GM10847 (cell line): ENCODE results near the gene ARHGAP15.

Experiments used
- POLR2A ChIP-seq: IDR thresholded peaks from 2 replicates; pipeline ENCODE4 v1.6.1; 2011; ENCODE audit not compliant: insufficient read length; ENCODE audit errors: extremely low read depth

ARHGAP15 gene

DNA sequence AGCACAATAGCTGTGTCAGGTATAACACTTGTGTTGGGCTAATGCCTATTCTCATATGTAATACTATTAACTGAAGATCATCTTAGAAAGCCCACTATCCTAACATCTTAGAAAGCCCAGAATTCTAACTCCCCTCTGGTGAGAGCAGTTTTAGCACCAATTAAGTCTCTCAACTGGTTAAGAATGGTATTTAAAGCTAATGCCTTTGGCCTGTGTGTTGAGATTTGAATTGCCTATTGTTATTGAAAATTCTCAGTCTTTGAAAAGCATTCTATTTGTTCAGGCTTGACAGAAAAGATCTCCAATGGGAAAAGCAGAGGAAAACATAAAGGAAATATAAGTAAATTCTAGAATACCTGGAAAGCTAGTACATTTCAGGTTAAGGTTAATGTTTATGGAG is 352.5 kb downstream of the ARHGAP15 start:
- TF ChIP-seq POLR2A: no peak

DNA sequence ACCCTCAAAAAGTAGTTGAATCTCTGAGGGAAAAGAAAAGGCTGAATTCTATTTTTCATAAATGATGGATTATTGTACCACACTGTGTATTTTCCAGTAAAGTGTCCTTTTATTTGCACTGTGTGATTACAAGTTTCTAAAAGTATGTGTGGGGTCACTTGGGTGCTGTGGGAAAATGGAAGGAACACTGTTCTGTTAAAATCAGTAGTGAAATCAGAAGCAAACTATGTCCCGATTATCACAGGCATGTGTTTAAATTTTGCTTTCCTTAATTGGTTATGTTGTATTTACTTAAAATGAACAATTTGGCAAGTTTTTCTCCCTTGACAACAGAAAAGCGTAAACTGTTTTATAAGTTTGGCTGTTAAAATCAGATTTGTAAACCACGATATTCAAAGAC is 353.1 kb downstream of the ARHGAP15 start:
- no peak for TF ChIP-seq POLR2A

DNA sequence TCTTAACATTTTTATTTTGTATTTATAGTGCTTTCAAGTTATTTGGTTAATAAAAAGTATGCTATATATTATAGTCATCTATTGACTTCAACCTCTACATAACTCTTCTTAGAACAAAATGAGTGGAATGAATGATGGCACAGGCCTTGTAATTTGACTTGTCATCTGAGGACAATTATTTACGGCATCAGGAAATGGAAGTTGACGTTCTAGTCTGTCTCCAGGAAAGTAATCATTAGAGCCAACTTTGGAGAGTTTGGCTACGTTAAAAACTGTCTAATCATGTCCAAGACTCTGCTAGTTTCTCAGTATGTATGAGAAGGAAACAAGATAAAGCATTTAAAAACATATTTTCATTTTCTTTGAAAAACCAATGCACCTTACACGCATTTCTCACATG is 353.6 kb downstream of the ARHGAP15 start:
- TF ChIP-seq POLR2A: no peak

DNA sequence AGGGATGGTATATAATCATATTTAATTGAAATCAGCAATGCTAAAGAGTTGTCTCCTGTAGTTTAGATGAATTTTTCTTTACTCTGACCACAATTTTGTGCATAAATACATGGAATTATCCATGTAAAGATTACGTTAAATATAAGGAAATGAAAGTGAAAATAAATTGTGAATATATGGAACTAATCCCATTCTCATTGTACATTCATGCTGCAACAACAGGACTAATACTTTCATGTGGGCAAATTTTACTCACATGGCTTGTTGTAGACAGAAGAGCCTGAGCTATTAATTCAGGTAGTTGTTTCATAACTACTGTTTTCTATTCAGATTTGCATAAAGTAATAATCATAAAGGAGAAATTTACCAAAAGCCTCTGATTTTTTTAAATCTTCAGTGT is 357.8 kb downstream of the ARHGAP15 start:
- TF ChIP-seq POLR2A: no peak

- no peak for TF ChIP-seq POLR2A
These were observed 359.9 kb downstream of the ARHGAP15 start for GRCh38 chr2:143489145-143489544.

- TF ChIP-seq POLR2A: no peak
These were observed 361.9 kb downstream of the ARHGAP15 start for GRCh38 chr2:143491131-143491530.

GRCh38 chr2:143493339-143493738 is 364.1 kb downstream of the ARHGAP15 start:
- no peak for TF ChIP-seq POLR2A

- no peak for TF ChIP-seq POLR2A
These were observed 368.5 kb downstream of the ARHGAP15 start for GRCh38 chr2:143497726-143498125.

DNA sequence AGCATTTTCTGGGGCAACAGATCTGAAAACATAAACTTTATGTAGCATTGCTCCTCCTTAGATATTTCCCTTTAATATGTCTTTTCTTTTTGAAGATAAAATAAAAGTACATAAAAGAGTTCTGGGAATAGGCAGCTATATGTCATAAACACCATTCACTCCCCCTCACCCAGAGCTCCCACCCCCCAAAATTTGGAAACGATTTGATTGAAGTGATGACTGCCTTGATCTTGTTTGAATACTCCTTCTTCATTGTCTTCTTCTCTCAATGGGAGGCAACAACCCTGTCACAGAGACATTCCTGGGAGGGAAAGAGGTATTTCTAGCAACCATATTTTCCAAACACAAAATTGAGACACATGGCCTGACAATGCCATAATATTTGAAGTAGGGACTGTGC is 369.3 kb downstream of the ARHGAP15 start:
- TF ChIP-seq POLR2A: no peak

- TF ChIP-seq POLR2A: no peak
These were observed 369.8 kb downstream of the ARHGAP15 start for GRCh38 chr2:143499061-143499460.

- TF ChIP-seq POLR2A: no peak
These were observed 372.0 kb downstream of the ARHGAP15 start for GRCh38 chr2:143501106-143501676.

- no peak for TF ChIP-seq POLR2A
These were observed 374.1 kb downstream of the ARHGAP15 start for GRCh38 chr2:143503280-143503679.

DNA sequence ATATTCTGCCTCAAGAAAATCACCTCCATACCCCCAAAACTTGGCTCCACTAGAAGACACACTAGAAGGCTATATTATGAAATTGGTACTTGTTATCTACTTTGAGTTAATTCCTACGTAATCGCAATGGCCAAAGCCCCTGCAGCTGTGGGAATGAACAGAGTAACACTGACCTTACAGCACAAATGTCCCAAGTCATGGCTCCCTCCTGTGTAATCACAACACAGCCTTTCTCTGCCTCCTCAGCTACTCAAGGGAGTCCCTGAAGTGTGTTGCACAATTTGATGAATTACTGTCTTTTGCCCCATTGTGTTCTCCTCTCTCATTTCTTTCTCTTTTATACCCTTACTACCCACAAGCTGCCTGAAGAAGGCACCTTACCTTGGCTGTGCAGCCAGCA is 375.2 kb downstream of the ARHGAP15 start:
- no peak for TF ChIP-seq POLR2A

GRCh38 chr2:143505542-143505941 is 376.3 kb downstream of the ARHGAP15 start:
- TF ChIP-seq POLR2A: no peak

DNA sequence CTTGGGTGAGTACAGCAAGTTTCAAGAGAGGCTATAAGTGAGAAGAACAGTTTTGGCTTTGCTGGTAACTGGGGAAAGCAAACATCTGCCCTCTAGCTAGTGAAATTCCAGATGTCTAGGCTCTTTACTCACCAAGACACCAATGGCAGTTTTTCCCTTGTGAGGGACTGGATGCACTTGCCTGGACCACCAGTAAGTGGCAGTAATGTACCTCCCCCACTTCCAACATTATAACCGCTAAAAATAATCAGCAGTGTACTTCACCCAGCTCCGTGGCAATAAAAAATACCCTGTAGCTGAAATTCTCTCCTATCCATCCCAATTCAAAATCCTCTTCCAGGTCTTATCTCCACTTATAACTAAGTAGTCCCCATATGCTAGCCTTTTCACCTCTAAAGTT is 383.9 kb downstream of the ARHGAP15 start:
- TF ChIP-seq POLR2A: no peak

- TF ChIP-seq POLR2A: no peak
These were observed 385.2 kb downstream of the ARHGAP15 start for GRCh38 chr2:143514413-143514812.

DNA sequence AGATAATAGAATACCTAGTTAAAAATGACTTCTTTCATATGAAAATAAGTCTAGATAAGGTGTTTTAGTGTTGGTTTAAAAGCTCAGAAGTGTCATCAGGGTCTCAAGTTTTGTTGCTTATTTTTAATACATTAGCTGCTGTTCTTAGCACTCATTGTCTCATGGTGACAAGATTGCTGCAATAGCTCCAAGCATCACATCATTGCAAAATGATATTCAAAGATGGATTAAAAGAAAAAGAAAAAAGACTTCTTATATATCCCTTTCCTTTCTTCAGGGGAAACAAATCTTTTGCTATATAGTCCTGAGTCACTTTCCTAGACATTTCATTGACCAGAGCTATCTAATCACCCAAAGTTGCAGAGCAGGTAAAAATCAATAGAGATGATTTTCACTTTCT is 386.1 kb downstream of the ARHGAP15 start:
- no peak for TF ChIP-seq POLR2A

- TF ChIP-seq POLR2A: no peak
These were observed 390.3 kb downstream of the ARHGAP15 start for GRCh38 chr2:143519521-143519920.
